GM18868 (cell line): ENCODE results near the gene TSEN54.

Experiments used
- ATAC-seq: cut with Tn5 transposase; IDR thresholded peaks from one replicate; pipeline ENCODE4 v1.9.1; 2021; ENCODE audit warnings: mild to moderate bottlenecking, moderate library complexity; ENCODE audit not compliant: unreplicated experiment

The TSEN54 gene

GRCh38 chr17:75539967-75540729, 23.8 kb downstream of the TSEN54 start:
- ATAC-seq: no peak

DNA sequence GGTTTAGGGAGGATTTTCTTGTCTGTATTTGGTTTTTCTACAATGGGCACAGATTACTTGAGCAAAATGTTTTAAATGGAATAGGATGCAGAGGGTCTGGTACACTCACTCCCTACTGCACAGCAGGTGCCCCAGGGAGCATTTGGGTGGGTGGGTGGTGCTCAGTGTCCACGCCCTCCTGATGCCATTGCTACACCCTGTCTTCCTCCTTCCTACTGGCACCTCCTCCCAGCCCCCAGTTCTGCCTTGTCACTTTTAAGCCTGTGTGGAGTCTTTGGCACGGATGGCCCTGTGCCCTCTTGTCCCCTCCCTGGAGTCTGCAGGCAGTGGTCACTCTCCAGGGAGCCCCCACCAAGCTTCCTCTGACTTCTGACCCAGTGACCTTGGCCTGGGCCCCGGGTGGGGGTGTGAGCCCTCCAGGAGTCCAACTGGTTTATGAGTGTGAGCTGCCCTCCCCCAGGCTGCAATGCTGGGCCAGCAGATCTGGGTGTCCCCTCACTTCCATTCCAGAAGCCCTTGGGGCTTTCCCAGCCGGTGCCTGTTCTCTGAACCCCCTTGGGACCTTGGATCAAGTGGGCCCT, 24.7 kb downstream of the TSEN54 start:
- ATAC-seq: no peak

DNA sequence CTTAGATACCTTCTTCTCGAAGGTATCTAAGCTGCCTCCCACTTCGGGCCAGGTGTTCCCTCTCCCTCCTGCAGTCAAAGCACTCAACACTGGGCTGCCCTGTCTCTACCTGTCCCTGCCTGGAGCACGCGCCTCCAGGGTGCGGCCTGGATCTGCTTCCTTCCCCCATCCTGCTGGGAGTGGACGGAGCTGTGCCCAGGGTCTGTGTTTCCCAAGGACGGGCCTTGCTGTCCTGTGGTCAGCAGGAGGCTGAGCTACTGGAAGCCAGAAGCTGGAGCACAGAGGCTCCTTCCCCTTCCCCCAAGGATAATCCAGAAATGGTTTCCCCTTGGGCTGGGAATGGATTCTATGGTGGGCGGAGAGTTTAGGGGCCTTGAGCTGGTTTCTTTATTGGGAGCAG, 25.9 kb downstream of the TSEN54 start:
- ATAC-seq: no peak

GRCh38 chr17:75542728-75543336, 26.5 kb downstream of the TSEN54 start:
- ATAC-seq: no peak

GRCh38 chr17:75544250-75544649, 27.9 kb downstream of the TSEN54 start:
- no peak for ATAC-seq

DNA sequence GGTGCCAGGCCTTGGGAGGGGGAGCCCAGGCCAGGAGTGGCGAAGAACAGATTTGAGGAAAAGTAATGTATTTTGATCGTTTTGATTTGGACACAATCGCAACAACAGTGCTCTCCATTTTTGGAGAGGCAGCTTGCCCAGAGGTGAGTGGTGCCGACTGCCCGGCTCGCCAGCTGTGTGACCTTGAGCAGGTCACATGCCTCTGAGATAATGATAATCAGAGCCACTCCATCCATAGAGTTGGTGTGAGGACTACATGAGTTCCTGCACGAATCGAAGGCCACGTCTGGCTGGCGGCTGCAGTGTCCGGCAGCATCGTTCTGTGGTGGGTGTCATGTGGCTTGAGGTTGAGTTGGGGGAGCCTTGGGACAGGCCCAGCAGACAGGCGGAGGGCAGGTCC, 29.9 kb downstream of the TSEN54 start:
- no peak for ATAC-seq

GRCh38 chr17:75547091-75547490, 30.8 kb downstream of the TSEN54 start:
- ATAC-seq: no peak

GRCh38 chr17:75548813-75549212, 32.5 kb downstream of the TSEN54 start:
- no peak for ATAC-seq

DNA sequence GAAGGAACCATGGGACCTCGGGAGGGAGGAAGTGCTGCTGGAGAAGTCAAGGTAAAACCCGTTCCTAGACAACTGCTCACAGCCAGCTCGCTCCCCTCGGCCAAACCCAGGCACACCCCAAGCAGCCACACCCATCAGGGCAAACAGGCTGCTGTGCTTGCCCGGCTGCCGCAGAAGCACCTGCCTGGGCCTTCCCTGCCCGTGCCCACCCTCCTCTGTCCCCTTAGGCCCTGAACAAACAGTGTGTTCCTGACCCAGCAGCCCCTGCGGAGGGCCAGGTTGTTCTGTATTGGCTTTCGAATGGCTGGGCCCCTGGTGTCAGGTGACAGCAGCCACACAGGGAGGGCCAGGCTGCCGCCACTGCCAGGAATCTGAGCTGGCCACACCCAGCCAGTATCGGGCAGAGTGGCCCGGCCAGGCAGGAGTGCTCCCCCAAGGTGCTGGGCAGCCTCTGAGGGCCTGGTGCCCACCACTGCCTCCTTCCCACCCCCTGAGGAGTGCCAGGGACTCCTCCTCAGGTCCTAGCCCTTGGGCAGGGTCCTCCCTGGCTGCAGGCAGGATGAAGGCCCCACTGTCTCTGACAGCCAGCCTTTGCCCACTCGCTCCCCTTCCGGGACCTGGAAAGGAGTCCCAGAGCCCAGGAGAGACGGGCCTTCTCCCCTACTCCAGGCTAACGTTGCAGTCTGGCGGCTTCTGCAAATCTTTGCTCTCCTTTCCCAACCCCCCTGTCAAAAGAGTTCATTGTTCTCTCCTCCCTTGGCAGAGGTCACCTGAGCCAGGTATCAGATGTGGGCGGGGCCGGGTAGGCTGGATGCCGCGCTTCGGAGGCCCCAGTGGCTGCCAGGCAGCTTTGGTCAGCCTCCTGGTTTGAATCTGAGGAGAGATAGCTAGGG, 33.2 kb downstream of the TSEN54 start:
- ATAC-seq: no peak

GRCh38 chr17:75550139-75550465, 33.8 kb downstream of the TSEN54 start:
- no peak for ATAC-seq

GRCh38 chr17:75551266-75551665, 34.9 kb downstream of the TSEN54 start:
- ATAC-seq: no peak

GRCh38 chr17:75552425-75553294, 36.3 kb downstream of the TSEN54 start:
- no peak for ATAC-seq

DNA sequence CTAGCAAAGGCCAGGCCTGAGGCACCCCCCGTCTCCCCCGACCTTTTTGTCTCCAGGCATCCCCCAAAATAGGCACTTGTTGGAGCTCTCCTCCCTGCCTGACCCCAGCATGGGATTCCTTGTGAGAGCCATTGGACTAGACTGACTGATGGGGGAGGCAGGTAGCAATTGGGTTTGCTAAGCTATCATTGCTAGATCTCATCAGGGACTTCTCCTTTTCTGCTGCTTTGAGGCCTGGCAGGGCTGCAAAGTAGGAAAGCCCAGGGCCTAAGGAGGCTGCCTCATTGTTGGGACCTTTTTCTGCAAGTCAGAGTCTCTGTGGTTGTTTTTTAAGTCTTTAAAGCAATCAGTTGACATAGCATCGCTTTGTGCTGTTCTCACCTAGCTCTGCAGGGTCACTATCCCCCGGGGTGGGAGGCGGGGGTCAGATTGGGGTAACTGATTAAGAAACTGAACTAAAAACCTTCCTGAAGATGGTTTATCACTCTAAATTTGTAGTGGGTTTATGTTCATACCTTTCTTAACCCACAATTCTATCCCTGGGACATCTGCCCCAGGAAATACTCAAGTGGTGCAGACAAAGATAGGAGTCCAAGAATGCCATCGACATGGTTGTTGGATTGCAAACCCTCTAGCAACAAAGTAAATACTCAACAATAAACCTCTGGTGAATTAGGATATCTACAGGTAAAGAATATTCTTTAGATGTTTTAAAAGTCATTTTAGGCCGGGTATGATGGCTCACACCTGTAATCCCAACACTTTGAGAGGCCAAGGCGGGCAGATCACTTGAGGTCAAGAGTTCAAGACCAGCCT, 37.2 kb downstream of the TSEN54 start:
- no peak for ATAC-seq

DNA sequence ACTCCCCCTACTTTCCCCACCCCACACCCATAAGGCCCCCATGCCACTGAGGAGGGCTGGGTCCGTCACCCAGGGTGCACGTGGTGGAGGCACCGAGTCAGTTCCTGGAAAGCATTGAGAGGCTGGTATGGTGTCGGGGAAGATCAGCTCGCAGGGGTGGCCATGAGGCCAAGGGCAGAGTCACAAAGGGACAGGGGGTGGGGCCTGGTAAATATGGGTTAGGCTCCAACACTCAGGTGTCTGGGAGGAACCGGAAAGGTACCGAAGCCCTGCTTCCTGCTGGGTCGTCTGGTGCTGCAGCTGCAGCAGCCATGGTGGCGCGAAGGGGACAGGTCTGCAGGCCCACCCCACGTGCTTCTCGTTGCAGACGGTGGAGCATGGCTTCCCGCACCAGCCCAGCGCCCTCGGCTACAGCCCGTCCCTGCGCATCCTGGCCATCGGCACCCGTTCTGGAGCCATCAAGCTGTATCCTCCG, 39.4 kb downstream of the TSEN54 start:
- ATAC-seq: no peak

DNA sequence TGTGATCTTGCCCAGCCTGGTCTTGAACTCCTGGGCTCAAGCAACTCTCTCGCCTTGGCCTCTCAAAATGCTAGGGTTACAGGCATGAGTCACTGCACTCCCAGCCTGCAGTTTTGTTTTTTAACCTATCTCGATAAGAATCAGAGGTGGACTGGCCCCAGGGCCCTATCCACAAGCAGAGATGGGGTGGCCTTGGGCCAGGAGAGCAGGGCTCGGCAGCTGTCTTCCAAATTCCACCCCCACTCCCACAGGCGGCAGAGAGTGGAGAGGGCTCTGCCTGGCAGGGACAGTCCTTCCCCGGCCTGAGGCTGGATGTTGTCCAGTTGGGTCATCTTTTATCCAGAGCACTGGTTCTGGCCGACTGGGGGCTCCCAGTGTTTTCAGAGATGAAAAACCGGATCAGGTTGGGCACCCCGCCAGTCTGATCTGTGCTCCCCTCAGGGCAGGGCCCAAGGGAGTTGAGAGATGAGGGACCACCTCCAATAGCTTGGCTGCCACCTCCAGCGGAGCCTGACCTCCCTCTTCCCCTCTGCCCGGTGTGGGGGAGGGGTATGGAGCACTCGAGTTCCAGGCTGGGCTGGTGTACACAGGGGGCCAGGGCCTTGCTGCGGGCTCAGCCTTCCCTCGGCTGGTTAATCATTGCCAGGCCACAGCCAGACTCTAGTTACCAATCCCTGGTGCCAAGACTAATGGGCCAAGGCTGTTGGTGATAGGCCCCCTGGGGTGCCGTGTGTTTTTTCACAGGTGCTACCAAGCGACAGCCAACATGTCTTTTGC, 40.9 kb downstream of the TSEN54 start:
- ATAC-seq: no peak

DNA sequence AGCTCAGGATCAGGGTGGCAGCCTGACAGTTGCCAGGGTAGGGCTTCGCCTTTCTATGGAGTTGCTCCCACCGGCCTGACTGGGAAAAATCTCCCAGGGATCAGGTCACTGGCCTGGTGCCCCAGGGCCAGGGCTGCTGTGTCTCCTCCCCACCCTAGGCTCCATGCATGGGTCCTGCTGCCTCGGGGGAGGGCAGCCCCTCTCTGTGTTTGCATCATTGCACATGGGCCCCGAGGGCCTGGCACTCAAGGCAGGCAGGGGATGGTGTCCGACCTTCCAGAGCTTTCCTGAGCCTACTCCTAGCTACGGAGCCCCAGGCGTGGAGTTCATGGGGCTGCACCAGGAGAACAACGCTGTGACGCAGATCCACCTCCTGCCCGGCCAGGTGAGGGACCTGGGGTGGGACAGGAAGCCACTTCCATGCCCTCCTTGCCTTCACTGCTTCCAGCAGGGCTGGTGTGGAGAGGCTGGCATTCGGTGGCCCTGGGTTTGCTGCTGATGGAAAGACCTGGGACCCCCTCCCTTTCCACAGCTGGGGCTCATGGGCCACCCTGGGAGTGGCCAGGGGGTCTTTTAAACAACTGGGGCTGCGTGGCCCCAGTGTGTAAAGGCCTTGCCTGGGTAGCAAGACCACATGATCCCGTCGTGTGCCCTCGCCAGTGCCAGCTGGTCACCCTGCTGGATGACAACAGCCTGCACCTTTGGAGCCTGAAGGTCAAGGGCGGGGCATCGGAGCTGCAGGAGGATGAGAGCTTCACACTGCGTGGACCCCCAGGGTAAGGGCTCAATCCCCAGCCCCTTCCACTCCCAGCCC, 41.7 kb downstream of the TSEN54 start:
- ATAC-seq: no peak

GRCh38 chr17:75558666-75559530, 42.6 kb downstream of the TSEN54 start:
- ATAC-seq: no peak
